GM10248 (cell line): ENCODE results near the gene CAV1.

Experiments
- CTCF ChIA-PET: fragments of 300-600 bp; sonication (Branson Sonifier 250); formaldehyde crosslinking; extraction: SDS; loops from one replicate; lab custom pipeline; 2021; ENCODE audit warnings: antibody characterized with exemption; lab: Yijun Ruan, JAX
- POLR2A ChIA-PET: fragments of 350-650 bp; sonication (Branson Sonifier 250); formaldehyde crosslinking; extraction: SDS; loops from one replicate; lab custom pipeline; 2020; ENCODE audit warnings: antibody characterized with exemption; lab: Yijun Ruan, JAX
- DNase-seq: peaks from one replicate; pipeline ENCODE4 v3.0.0; 2012; ENCODE audit errors: extremely low spot score
- CTCF ChIP-seq: IDR thresholded peaks from 2 replicates; pipeline ENCODE4 v1.5.1; 2012; ENCODE audit warnings: mild to moderate bottlenecking, low read depth; ENCODE audit errors: extremely low read depth, missing control alignments, control extremely low read depth

CAV1 gene

DNA sequence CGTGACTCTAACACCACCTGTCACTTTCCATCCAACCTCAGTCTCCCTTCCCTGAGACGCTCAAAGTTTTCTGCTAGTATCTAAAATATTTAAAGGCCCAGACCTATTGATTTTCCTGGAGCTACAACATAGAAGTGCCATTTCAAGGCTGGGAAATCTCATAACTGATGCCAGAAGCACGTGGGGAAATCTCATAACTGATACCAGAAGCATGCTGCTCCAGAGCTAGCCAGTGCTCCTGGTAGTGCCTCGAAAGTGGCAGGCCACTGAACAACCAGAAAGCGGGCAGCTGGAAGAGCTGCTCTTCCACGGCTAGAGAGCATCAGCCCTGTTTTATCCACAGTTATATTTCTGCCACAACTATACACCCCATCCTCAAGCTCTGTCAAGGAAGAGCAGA, 72.5 kb downstream of the CAV1 start:
- CTCF ChIA-PET, result interaction anchor here (0.9 to 1.9 kb wide), 7 partner anchors 9 to 362 kb away, joined by 3 to 9 read pairs (median 3); no protein-coding TSS in a partner anchor
- TF ChIP-seq CTCF, result no peak
- no peak for DNase-seq
- POLR2A ChIA-PET, result no interaction called here

GRCh38 chr7:116598278-116598677, 73.4 kb downstream of the CAV1 start:
- CTCF ChIA-PET, result interaction anchor here (1.5 to 1.9 kb wide), 2 partner anchors 10 to 188 kb away, joined by 3 to 9 read pairs; no protein-coding TSS in a partner anchor
- POLR2A ChIA-PET, result no interaction called here
- TF ChIP-seq CTCF, result peak; percentile 27
- DNase-seq, result no peak

DNA sequence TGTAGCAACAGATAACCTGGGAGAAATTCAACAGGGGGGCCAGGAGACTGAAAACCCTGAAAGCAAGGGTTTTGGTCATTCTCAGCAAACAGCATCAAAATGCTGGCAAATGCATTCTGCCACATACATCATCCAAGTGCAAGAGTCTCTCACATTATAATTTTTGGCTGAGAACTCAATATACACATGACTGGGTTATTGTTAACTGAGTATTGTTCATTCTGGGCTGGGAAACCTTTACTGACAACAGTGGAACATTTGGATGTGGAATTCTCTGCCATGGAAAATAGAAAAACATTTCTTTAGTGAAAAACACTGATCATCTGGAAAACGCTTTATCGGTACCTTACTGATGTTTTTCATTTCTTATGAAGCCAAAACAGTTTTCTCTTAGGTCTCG, 74.0 kb downstream of the CAV1 start:
- no peak for DNase-seq
- ChIA-PET POLR2A (no interaction called here), CTCF (no interaction called here)
- TF ChIP-seq CTCF, result no peak

DNA sequence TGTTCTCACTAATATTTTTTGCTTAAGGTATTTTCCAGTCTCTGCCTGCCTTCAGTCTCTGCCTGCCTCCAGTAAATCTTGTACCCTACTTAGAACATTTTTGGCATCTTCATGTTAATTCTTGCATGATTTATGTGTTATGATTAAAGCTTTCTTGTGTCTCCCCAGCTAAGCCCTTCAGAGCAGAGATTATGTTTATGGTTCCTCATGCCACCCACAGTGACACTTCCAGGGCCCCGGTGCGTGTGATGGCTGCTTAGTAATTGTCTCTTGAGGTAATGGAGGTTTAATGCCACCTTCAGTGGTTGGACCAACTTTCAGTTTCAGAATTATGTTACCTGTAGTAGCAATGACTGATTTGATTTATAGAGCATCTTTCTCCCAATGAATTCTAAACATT, 76.6 kb downstream of the CAV1 start:
- CTCF ChIA-PET, result interaction anchor here (0.8 to 8.1 kb wide), 5 partner anchors 9 to 207 kb away, joined by 3 to 70 read pairs (median 3); no protein-coding TSS in a partner anchor
- POLR2A ChIA-PET, result no interaction called here

DNA sequence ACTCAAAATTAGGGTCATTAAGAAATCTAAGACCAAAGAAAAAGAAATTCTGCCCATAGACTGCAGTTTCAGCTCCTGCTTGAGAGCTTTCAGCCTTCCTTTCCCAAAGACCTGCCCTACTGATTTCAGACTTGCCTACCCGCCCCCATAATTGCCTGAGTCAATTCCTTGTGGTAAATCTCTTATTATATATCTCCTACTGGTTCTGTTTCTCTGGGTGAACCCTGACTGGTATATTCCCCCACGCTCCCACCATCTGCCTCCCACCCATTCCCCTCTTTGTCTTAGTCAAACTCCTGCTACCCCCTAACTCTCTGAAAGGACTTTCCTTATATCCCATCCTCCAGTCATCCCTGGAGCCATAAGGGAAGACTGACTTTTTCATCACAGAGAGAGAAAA, 82.5 kb downstream of the CAV1 start:
- TF ChIP-seq CTCF, result no peak
- DNase-seq, result no peak
- ChIA-PET CTCF (interaction anchor here (2.2 to 8.1 kb wide), 2 partner anchors 11 to 15 kb away, joined by 7 to 70 read pairs; no protein-coding TSS in a partner anchor), POLR2A (no interaction called here)

More for the DNA sequence above, 76.6 kb downstream of the CAV1 start:
- DNase-seq, result no peak
- no peak for TF ChIP-seq CTCF

DNA sequence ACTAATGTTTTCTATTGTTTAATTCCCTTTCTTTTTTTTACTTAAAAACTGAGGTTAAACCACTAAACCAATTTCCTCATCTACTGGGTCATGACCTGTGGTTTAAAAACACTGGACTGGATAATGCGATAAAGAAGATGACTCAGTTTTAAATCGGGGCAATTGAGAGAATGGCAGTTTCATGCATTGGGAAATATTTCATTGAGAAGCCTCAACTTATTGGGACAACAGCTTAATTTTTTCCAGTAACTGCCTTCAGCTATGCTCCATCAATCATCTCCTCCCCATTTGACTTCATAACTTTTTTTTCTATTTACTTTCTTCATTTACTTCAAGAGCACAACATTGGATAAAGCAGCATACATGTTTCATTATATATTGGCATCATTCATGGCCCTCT, 85.4 kb downstream of the CAV1 start:
- no peak for DNase-seq
- no peak for TF ChIP-seq CTCF
- ChIA-PET POLR2A (no interaction called here), CTCF (interaction anchor here (1.0 kb wide), 1 partner anchor 62 kb away, joined by 3 read pairs; the partner anchor contains the start of gene MET)

DNA sequence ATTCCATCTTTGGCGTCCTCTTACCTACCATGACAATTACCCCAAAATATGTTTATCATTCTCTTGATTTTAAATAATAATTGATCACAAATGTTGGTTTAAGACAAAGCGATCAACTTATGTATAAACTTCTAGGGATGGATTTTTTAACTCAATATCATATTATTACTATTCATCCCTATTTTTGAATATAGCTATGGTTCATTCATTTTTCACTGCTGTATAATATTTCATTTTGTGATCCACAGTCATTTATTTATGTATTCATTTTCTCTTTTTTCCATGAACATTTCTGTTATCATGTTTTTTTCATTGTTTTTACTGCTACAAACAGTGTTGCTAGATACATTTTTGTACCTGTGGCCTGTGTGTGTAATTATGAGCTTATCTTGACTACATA, 85.9 kb downstream of the CAV1 start:
- no peak for DNase-seq
- ChIA-PET CTCF (interaction anchor here (1.0 to 3.1 kb wide), 3 partner anchors 10 to 61 kb away, joined by 3 to 10 read pairs (median 3); partner anchors contain the start of gene MET), POLR2A (no interaction called here)
- no peak for TF ChIP-seq CTCF
